CD4-positive, alpha-beta T cell treated with Interleukin-4 for 1 hour (primary cell): ENCODE data around the gene LDLRAD4.

Experiments
- DNase-seq, 2 donors: peaks; one replicate each; pipeline ENCODE4 v3.0.0-alpha.2; 2020 to 2022

Gene LDLRAD4

DNA sequence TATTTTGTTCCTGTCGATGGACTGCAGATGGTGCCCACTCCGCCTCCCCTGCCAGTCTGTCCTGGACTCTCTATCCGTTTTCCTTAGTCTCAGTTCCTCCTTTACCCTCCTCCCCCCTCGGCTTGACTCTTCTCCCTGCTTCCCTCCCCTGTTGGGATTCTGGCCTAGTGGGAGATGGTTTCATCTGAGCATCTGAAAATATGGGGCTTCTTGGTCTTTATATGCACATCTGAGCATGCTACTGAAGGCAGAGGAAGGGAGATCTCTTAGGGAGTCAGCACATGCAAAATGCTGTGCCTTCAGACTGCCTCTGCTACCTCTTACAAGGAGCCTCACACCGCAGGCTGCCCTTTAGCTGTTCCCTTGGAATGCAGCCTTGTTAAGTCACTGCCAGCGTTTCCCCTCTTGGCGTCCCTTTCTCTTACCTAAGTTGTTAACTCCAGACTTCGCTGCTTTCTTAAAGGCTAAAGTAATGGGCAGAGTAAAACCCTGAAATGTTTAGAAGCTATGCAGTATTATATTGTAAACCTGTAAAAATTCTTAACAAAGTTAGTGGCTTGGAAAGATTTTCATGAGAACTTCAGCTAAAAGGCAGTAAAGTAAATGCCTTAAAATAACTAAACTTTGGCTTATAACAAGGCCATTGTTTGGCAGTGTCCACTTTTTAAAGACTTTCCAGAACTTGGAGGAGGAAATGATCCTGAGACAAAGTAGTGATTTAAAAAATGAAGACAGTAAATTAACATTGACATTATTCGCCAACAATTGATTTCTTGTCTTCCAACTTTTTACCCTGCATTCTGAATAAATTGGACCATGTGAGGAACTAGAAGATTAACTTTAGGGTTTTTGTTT lies 49.8 kb downstream of the LDLRAD4 start:
- no peak for DNase-seq

- DNase-seq, result no peak
These were observed 50.4 kb downstream of the LDLRAD4 start for GRCh38 chr18:13269013-13269280.

DNA sequence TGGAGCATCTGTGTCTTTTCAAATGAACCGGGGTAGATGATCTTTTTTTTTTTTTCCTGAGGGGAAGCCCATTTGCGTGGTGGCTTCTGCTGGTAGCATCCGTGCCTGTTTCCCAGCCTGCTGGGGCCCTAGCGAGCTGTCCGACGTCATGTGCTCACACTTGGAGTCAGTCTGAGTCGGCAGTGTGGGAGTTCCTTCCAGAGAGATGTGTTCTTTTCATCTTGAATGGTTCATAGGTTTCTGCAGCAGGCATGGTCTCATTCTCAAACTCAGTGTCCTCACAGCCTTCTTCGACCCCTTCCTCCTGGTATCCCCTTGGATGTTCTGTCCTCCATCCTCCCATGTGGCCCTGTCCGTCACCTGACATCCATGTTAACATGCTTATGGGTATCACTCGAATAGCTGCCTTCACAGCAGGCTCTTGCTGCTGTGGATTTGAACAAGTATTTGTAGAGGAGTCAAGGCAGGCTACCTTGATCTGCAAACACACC lies 51.0 kb downstream of the LDLRAD4 start:
- no peak for DNase-seq

DNA sequence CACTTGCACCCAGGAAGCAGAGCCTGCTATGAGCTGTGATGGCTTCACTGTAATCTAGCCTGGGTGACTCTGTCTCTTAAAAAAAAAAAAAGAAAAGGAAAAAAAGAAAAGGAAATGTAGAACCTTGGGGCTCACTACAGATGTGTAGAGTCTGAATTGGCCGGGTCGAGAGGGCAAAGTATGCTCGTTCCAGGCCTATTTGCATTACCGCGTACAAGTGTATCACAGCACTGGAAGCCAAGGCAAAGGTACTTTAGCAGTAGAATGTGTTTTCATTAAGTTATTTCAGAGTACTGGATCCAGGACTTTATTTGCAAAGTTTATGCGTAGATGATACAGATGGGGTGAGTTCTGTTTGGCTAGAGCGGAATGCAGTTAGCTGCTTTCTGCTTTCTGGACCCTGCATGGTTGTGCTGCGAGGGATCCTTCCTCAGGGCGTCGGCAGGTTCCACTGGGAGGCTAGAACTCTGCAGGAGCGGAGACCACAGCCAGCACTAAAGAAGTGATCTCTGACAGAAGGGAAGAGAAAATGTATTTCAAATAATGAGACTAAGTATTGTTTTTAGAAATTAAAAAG lies 51.8 kb downstream of the LDLRAD4 start:
- DNase-seq, result no peak

DNA sequence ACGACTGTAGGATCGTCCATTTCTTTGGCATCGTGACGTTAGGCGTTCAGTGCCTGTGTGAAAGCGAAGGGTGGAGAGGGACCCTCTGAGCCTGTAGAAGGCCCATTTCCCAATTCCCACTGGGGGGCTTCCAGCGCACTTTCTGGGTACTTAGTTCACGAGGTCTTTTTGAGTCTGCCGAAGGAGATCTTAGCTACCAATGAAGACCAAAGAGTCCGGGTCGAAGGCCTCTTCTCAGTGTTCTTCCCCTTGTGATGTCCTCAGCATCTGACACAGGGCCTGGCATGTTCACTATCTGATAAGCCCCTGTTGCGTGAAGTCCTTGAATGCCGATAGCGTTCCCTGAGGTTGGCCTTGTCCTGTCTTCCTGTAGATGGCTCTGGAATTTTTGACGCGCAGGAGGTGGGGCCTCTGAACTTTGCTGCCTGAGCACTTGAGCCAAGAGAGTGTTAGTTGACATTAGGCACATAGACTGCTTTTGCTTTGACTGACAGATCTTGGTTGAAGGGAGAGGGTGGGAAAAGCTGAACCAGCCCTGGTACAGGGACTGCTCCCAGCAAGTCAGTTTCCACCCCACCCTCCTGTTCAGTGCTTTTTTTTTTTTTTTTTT lies 52.8 kb downstream of the LDLRAD4 start:
- DNase-seq, result no peak

DNA sequence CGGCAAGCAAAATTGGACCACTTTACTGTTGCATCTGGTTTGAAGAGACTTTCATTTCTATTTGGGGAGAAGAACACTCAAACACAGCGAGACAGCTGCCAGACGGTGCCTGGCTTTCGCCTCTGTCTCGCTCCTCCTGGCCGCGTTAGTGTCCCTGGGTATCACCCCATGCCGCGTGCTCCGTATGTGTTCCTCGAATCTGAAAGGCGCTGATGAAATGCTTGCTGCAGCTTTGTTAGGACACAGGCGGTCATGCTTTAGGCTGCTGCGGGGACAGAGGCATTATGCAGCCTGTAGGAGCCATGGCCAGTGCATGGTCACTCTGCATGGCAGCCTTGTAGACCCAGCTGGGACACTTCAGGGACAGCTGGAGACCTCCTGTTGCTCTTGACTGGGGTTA lies 53.9 kb downstream of the LDLRAD4 start:
- peak in 1 of 2 donors; percentile 4 for DNase-seq

DNA sequence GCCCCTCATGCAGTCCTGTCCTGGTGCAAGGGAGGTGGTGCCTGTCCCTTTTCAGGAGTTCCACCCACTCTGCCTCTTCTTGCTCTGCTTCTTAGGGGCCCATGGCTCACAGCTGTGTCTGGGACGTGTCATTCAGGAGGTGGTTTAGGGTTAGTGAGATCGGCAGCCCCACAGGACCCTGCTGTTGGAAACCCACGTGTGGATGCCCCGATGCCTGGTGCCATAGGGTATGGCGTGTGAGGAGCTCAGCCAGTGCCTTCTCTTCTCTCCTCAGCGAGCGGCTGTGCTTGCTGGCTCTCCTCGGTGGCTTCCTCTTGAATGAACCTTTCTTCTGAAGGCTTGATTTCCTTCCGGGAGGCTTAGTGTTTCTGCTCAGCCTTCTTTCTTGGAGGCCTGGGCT lies 55.2 kb downstream of the LDLRAD4 start:
- peak; percentile 25 to 48 for DNase-seq

DNA sequence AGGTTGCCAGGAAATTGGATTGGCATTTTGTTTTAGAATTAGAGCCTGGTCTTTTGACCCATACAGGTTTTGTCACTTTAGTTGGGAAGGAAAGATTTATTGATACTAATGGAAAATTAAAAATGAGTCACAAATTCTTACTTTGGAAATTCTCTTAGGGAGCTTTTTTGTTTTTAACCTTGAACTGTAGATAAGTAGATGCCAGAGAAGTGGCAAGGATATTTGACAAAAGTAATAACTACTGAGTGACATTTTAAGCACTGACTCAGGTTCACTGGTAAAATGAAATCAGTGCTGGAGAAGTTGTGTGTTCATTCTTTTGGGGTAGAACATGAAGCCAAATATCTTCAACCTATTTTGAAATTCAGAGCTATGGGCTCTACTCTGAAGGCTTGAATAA lies 56.5 kb downstream of the LDLRAD4 start:
- DNase-seq, result no peak

GRCh38 chr18:13276530-13277520 lies 58.3 kb downstream of the LDLRAD4 start:
- peak; percentile 19 to 55 for DNase-seq

GRCh38 chr18:13278062-13278630 lies 59.6 kb downstream of the LDLRAD4 start:
- no peak for DNase-seq

- no peak for DNase-seq
These were observed 60.9 kb downstream of the LDLRAD4 start for GRCh38 chr18:13279181-13280069.

DNA sequence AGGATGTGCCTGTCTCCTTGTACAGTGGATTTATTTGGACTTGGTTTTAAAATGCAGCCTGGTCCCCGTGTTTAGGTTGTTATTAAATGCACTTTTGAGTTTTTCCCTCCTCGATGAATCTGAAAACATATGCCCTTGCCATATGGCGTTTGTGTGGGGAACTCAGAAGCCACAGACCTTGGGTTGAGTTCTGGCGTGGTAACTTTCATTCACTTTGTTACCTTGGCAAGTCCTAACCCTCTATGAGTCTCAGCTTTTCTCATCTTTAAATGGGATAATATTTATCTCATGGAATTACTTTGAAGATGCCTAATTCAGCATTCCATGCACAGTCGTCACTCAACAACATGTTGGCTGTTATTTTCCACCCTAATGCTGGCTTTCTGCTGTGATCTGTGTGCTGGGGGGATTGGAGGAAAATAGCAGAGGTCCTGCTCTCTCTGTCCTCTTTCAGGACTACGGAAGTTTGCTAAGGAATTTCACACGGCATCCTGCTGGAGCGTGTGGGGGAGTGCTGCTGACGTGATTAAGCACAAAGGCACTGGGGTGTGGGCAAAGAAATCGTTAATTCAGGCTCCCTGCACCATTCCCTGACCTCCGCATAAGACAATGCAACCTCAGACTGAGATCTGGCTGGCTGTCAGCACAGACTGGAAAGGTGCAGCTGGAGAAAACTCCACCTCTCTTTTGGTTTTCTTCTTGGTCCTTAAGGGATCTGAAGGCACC lies 61.7 kb downstream of the LDLRAD4 start:
- no peak for DNase-seq

DNA sequence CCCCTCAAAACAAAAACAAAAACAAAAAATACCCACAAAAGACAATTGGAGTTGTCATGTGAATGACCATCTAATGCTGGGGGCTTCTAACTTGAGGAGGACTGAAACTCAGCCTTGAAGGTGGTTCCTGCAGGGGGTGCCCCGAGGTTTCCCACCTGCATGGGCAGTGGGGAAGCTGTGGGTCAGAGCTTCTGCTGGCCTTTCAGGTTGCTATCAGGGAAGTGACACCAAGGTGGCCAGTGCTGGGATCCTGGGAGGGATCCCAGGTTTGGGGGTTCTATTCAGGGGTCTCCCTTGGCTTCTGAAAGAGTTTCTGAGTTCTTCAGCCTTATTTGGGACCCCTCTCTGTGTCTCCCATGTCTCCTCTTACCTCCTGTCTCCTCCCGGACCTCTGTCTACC lies 62.8 kb downstream of the LDLRAD4 start:
- no peak for DNase-seq

DNA sequence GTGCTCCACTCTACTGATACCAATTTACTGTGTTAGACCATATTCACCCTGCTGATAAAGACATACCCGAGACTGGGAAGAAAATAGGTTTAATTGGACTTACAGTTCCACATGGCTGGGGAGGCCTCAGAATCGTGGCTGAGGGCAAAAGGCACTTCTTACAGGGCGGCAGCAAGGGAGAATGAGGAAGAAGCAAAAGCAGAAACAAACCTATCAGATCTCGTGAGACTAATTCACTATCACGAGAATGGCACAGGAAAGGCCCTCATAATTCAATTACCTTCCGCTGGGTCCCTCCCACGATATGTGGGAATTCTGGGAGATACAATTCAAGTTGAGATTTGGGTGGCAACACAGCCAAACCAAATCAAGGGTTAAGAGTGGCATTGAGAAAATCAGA lies 65.2 kb downstream of the LDLRAD4 start:
- no peak for DNase-seq

- DNase-seq, result peak in 1 of 2 donors; percentile 32
These were observed 65.9 kb downstream of the LDLRAD4 start for GRCh38 chr18:13284330-13285027.

- no peak for DNase-seq
These were observed 67.3 kb downstream of the LDLRAD4 start for GRCh38 chr18:13285874-13286273.

DNA sequence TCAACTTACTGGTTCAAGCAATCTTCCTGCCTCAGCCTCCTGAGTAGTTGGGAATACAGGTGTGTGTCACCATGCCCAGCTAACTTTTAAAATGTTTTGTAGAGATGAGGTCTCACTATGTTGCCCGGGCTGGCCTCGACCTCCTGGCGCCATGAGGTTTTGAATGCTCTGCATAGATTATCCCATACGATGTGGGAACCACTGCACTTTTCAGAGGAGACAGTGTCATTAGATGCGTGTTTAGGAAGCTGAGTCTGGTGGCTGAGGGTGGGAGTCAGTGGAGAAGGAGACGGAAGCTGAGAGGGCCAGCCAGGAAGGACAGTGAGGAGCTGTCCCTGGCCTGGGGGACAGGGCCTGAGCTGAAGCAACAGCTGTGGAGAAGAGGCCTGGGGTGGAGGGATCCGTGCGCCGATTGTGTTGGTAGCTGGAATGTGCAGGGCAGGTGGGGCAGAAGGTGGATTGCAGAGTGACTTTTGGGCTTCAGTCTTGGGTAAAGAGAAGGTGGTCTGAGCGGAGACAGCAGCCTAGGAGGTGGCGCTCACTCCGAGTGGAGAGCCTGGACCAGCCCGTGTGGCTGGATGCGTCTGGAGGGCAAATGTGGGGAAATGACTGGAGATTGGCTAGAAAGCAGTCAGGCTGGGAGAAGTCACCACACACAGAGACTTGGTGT lies 68.0 kb downstream of the LDLRAD4 start:
- DNase-seq, result no peak

DNA sequence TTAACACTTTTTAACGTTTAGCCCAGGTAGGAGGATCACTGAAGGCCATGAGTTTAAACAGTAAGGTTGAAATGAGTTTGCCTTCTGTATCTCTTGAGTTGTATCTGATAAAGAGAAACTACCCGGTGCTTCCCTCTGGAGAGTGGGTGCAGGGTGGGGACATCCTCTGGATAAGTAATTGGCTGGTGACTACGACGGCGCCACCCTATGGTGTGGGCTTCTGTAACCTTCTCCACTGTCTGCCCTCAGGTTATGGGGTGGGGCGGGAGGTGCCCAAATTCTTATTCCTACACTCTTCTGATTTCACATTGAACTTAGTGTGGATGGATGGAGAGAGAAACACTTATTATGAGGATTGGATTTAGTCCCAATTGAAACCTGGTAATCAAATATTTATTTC lies 68.8 kb downstream of the LDLRAD4 start:
- DNase-seq, result peak in 1 of 2 donors; percentile 34

DNA sequence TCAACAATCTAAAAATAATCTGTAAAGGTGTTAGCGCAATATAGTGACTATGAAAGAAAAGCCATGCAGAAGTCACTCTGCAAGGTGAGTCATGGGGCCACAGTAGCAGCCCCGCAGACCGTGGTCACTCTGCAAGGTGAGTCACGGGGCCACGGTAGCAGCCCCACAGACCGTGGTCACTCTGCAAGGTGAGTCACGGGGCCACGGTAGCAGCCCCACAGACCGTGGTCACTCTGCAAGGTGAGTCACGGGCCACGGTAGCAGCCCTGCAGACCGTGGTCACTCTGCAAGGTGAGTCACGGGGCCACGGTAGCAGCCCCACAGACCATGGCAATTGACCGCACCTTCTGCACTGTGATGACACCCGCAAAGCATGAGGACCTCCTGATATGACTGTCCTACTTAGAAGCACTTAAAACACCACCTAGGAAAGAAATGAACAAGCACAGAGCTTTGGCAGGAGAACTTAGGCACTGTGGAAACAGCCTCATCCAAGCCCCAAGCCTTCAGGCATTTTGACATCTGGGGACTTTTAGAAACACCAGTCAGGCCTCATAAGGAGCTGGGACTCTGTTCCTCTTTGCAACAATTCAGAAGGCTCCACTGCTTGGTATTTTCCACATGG lies 70.1 kb downstream of the LDLRAD4 start:
- DNase-seq, result no peak
